Activated T-helper 9 cell treated with anti-CD3 and anti-CD28 coated beads, Interleukin-2, amount 50 U/mL, for 16 hours (primary cell): ENCODE results near the gene ZEB1.
"Not testable (repeated sequence)": the region's sequence is repeated elsewhere in the genome, so short reads cannot be mapped to it uniquely, and the experiment has no call there.

ENCODE experiments used
- DNase-seq: peaks from one replicate; pipeline ENCODE4 v3.0.0-alpha.2; 2020; ENCODE audit warnings: low read depth

ZEB1 gene

GRCh38 chr10:31507427-31507826 lies 188.4 kb downstream of the ZEB1 start:
- no peak for DNase-seq

- no peak for DNase-seq
These were observed 189.2 kb downstream of the ZEB1 start for GRCh38 chr10:31508234-31508633.

- DNase-seq: no peak
These were observed 189.9 kb downstream of the ZEB1 start for GRCh38 chr10:31508882-31509281.

GRCh38 chr10:31509989-31510388 lies 191.0 kb downstream of the ZEB1 start:
- DNase-seq: no peak

- DNase-seq: no peak
These were observed 196.1 kb downstream of the ZEB1 start for GRCh38 chr10:31515116-31515515.

- DNase-seq: no peak
These were observed 196.9 kb downstream of the ZEB1 start for GRCh38 chr10:31515819-31516402.

- no peak for DNase-seq
These were observed 202.2 kb downstream of the ZEB1 start for GRCh38 chr10:31520986-31521831.

- no peak for DNase-seq
These were observed 203.8 kb downstream of the ZEB1 start for GRCh38 chr10:31522820-31523219.

GRCh38 chr10:31524460-31524859 lies 205.4 kb downstream of the ZEB1 start:
- DNase-seq: no peak

GRCh38 chr10:31526178-31526577 lies 207.2 kb downstream of the ZEB1 start:
- no peak for DNase-seq

GRCh38 chr10:31526681-31527080 lies 207.7 kb downstream of the ZEB1 start:
- no peak for DNase-seq

GRCh38 chr10:31528831-31529230 lies 209.8 kb downstream of the ZEB1 start:
- no peak for DNase-seq

- DNase-seq: no peak
These were observed 217.3 kb downstream of the ZEB1 start for GRCh38 chr10:31536302-31536701.

GRCh38 chr10:31549896-31550295 lies 230.9 kb downstream of the ZEB1 start:
- DNase-seq: no peak

- no peak for DNase-seq
These were observed 235.5 kb downstream of the ZEB1 start for GRCh38 chr10:31554556-31554955.

GRCh38 chr10:31557854-31558253 lies 238.8 kb downstream of the ZEB1 start:
- DNase-seq: no peak

GRCh38 chr10:31568252-31568861 lies 249.3 kb downstream of the ZEB1 start:
- DNase-seq: not testable (repeated sequence)

GRCh38 chr10:31574577-31574976 lies 255.6 kb downstream of the ZEB1 start:
- DNase-seq: no peak

- no peak for DNase-seq
These were observed 259.3 kb downstream of the ZEB1 start for GRCh38 chr10:31578181-31578852.

GRCh38 chr10:31578951-31579350 lies 259.9 kb downstream of the ZEB1 start:
- DNase-seq: no peak
